ENCODE results near the gene RFT1.

GRCh38 chr3:53158765-53159155, 28.5 kb upstream of the RFT1 start:
- TF ChIP-seq CTCF (IDR thresholded peaks at IDR 0.05) (no peak), RORB (CRISPR knock-in tag; IDR thresholded peaks at IDR 0.05) (no peak), NR3C1 (CRISPR knock-in tag; conservative IDR thresholded peaks at IDR 0.05; ENCODE audit: low read depth) (no peak), KAT7 (CRISPR knock-in tag; IDR thresholded peaks at IDR 0.05; ENCODE audit: borderline replicate concordance) (no peak), SP1 (CRISPR knock-in tag; conservative IDR thresholded peaks at IDR 0.05) (no peak), FOXJ3 (CRISPR knock-in tag; IDR thresholded peaks at IDR 0.05; ENCODE audit: borderline replicate concordance) (no peak), NR1H2 (CRISPR knock-in tag; IDR thresholded peaks at IDR 0.05) (no peak), ATF2 (CRISPR knock-in tag; IDR thresholded peaks at IDR 0.05; ENCODE audit: borderline replicate concordance, low read depth) (no peak), ZNF423 (CRISPR knock-in tag; IDR thresholded peaks at IDR 0.05) (no peak), CREM (CRISPR knock-in tag; IDR thresholded peaks at IDR 0.05) (no peak), ATF3 (CRISPR knock-in tag; conservative IDR thresholded peaks at IDR 0.05) (no peak)
- TF ChIP-seq, protein P1, sequence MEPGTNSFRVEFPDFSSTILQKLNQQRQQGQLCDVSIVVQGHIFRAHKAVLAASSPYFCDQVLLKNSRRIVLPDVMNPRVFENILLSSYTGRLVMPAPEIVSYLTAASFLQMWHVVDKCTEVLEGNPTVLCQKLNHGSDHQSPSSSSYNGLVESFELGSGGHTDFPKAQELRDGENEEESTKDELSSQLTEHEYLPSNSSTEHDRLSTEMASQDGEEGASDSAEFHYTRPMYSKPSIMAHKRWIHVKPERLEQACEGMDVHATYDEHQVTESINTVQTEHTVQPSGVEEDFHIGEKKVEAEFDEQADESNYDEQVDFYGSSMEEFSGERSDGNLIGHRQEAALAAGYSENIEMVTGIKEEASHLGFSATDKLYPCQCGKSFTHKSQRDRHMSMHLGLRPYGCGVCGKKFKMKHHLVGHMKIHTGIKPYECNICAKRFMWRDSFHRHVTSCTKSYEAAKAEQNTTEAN (CRISPR knock-in tag; IDR thresholded peaks at IDR 0.05), result no peak
- TF ChIP-seq, protein P2, sequence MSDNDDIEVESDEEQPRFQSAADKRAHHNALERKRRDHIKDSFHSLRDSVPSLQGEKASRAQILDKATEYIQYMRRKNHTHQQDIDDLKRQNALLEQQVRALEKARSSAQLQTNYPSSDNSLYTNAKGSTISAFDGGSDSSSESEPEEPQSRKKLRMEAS (CRISPR knock-in tag; IDR thresholded peaks at IDR 0.05), result no peak

Measured in WTC11 (cell line).